ENCODE results near the gene COX4I1. TPM values are rescaled to one million over a fixed set of nuclear protein-coding genes. Genes with fewer than 3 reads are reported as not detected.

Gene COX4I1
- total RNA-seq, 1 experiment from 2014 or later, result 839 TPM

DNA sequence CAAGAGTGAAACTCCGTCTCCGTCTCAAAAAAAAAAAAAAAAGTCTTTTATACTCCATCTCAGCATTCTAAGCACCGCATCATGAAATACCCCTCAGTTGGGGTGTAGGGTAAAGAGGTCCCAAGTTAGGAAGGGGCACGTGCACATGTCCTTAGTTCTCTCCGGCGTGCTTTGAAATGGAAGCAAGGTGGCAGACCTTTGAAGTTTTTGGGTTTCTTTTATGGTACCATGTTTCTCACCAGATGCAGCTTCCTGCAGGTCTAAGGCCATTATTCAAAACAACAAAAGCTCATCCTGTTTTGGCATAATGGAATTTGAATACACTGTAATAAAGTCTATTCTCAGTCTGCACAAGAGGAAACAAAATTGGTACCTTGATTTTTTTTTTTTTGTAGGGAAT is 9.7 kb upstream of the COX4I1 start:
- no peak for TF ChIP-seq JUND (IDR thresholded peaks at IDR 0.05)
- TF ChIP-seq SRF (IDR thresholded peaks at IDR 0.05; ENCODE audit: low read depth), result no peak
- no peak for TF ChIP-seq ZBTB33 (IDR thresholded peaks at IDR 0.05; ENCODE audit: extremely low read depth, insufficient replicate concordance, low read length)
- TF ChIP-seq TCF7L2 (IDR thresholded peaks at IDR 0.05; ENCODE audit: borderline replicate concordance, extremely low read depth, insufficient read depth, insufficient read length), result no peak
- TF ChIP-seq, protein P1, sequence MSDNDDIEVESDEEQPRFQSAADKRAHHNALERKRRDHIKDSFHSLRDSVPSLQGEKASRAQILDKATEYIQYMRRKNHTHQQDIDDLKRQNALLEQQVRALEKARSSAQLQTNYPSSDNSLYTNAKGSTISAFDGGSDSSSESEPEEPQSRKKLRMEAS (IDR thresholded peaks at IDR 0.05), result no peak
- TF ChIP-seq, protein P2, sequence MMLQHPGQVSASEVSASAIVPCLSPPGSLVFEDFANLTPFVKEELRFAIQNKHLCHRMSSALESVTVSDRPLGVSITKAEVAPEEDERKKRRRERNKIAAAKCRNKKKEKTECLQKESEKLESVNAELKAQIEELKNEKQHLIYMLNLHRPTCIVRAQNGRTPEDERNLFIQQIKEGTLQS (IDR thresholded peaks at IDR 0.05), result no peak
- no peak for TF ChIP-seq CBX3 (IDR thresholded peaks at IDR 0.05; ENCODE audit: low read depth)
- no peak for TF ChIP-seq POLR2A (IDR thresholded peaks at IDR 0.05; ENCODE audit: borderline replicate concordance, extremely low read depth, insufficient read depth, insufficient read length)
- TF ChIP-seq ZNF274 (IDR thresholded peaks at IDR 0.05; ENCODE audit: low read depth, low read length), result no peak
- no peak for TF ChIP-seq RAD21 (IDR thresholded peaks at IDR 0.05; ENCODE audit: low read depth)
- TF ChIP-seq ELF1 (IDR thresholded peaks at IDR 0.05; ENCODE audit: borderline replicate concordance, low read depth), result no peak
- TF ChIP-seq ZFX (IDR thresholded peaks at IDR 0.05), result no peak
- no peak for TF ChIP-seq CEBPB (IDR thresholded peaks at IDR 0.05; ENCODE audit: low read depth)
- no peak for TF ChIP-seq EZH2 (IDR thresholded peaks at IDR 0.05)
- TF ChIP-seq POLR2AphosphoS5 (IDR thresholded peaks at IDR 0.05; ENCODE audit: low read depth, low read length), result no peak
- no peak for TF ChIP-seq FOSL1 (IDR thresholded peaks at IDR 0.05; ENCODE audit: low read depth)
- TF ChIP-seq SP1 (IDR thresholded peaks at IDR 0.05; ENCODE audit: low read depth), result no peak
- TF ChIP-seq YY1 (IDR thresholded peaks at IDR 0.05; ENCODE audit: extremely low read depth, insufficient replicate concordance, low read depth, low read length), result no peak
- H3K79me2 ChIP-seq (ENCODE audit: insufficient read depth, low read length), result peaks cover 99% of the 10 kb centered on the region
- RAD21 ChIA-PET (ENCODE audit: low non-redundant PET in 1 of 2, low total read pairs in 2 of 2, uncharacterized antibody in 2 of 2, unreplicated experiment in 2 of 2), result no interaction called here

More for the DNA sequence above, 9.7 kb upstream of the COX4I1 start:
- intact Hi-C loops (cut with micrococcal nuclease), result no loop called here
- peaks cover 4% of the 10 kb centered on the region; the same call in 1 of the 2 replicates for H4K20me1 ChIP-seq (ENCODE audit: insufficient read depth)
- H3K4me1 ChIP-seq (ENCODE audit: control insufficient read depth in 1 of 2, insufficient read depth in 2 of 2, low read length in 2 of 2), result no peaks in the 10 kb centered on the region
- no peaks in the 10 kb centered on the region for H3K27me3 ChIP-seq (ENCODE audit: insufficient read depth, low read length)
- no peaks in the 10 kb centered on the region for H3K9me2 ChIP-seq (ENCODE audit: insufficient read depth)
- DNase-seq (ENCODE audit: low read depth, low spot score) (no peak), ATAC-seq (no peak)
- H2AFZ ChIP-seq (ENCODE audit: low read depth, low read length, poor library complexity, severe bottlenecking), result no peak overlapping the region
- CTCF ChIA-PET, result no interaction called here
- H3K36me3 ChIP-seq (ENCODE audit: control insufficient read depth in 1 of 2, insufficient read depth in 2 of 2, low read length in 2 of 2), result peaks cover 32 to 69% of the 10 kb centered on the region in 2 experiments
- BruUV-seq (replicated peaks), result no TSS peak
- no peak overlapping the region for H3K4me3 ChIP-seq (replicated peaks in 1 of 2; ENCODE audit: low read depth in 1 of 2, low read length in 2 of 2)
- H3K4me2 ChIP-seq (ENCODE audit: low read length), result no peak overlapping the region
- H3K9me3 ChIP-seq (ENCODE audit: control insufficient read depth in 1 of 2, insufficient read depth in 1 of 2, low read depth in 1 of 2, low read length in 2 of 2), result no peaks in the 10 kb centered on the region
- no peak overlapping the region for H3K27ac ChIP-seq (ENCODE audit: low read depth, low read length)
- H3K9ac ChIP-seq (ENCODE audit: low read length), result no peak overlapping the region
- POLR2A ChIA-PET, result no interaction called here

All from HCT116 (cell line).